HL-60/S4 (cell line): ENCODE data around the gene P3H3.

Experiments used
- in situ Hi-C: fragments of 300-500 bp; cut with MboI; formaldehyde crosslinking; loops from 2 replicates; pipeline ENCODE4 v1.14.3; 2022; ENCODE audit warnings: low sequenced_read_pairs

Gene P3H3

DNA sequence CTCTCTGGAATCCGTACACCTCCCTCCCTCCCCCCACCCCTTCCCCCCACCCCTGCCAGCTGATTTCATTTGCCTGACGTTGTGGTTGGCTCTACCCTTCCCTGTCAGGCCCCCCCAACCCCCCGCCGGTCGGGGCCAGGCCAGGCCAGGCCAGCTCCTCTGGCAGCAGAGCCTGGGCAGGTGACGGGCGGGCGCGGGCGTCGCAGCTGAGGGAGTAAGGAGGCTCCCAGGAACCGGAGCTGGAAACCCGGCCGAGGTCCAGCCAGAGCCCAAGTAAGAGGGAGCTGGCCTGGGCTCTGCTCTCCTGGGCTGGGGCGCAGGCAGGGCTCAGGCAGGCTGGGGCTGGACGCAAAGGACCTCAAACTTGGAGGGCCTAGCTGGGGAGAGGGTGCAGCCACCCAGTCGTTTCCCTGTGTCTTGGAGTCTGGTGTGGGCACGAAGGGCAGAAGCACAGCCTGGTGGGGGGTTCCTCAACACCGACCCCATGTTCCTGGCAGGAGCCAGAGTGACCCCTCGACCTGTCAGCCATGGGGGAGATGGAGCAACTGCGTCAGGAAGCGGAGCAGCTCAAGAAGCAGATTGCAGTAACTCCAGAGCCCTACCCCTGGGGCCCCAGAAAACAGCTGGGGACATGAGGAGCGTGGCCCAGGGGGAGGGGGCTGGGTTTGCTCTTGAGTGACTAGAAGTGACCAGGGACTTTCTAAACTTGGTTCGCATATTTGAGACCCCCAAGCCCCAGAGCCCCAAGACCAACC, 12.7 kb downstream of the P3H3 start, which contains the start of gene GNB3:
Gene GNB3 (plus strand): TSS at position 165 of the 755 bp plus-strand sequence. CDS start 363 bp downstream, at position 528.
- in situ Hi-C loops: no loop called here

DNA sequence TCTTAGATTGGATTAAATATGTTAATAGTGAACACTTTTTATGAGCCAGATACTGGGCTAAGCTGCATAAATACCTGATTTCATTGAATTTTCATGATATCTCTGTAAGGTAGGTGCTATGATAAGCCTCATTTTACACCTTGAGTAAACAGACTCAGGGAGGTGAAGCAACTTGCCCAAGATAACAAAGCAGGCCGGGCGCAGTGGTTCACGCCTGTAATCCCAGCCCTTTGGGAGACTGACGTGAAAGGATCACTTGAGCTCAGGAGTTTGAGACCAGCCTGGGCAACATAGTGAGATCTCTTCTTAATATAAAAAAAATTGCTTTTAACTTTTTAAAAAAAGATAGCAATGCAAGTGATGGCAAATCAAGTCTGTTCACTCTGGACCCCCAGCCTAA, 13.9 kb downstream of the P3H3 start:
- in situ Hi-C loops: no loop called here

DNA sequence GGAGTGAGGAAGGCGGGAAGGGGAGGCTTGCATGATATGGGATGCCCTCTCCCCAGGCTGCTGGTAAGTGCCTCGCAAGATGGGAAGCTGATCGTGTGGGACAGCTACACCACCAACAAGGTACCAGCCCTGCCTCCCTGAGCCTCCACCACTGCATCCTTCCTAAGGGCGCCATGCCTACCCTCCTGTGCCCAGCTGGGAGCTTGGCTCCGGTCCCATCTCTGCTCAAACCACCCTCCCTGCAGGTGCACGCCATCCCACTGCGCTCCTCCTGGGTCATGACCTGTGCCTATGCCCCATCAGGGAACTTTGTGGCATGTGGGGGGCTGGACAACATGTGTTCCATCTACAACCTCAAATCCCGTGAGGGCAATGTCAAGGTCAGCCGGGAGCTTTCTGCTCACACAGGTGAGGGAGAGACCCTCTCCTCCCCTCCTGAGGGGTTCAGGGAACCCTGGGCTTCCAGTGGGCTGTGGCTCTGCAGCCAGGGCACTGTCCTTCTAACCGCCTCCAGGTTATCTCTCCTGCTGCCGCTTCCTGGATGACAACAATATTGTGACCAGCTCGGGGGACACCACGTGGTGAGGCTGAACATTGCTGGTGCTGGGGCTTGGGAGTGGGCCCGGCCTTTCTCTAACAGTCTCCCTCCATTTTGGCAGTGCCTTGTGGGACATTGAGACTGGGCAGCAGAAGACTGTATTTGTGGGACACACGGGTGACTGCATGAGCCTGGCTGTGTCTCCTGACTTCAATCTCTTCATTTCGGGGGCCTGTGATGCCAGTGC, 15.1 kb downstream of the P3H3 start:
- in situ Hi-C loops: no loop called here

DNA sequence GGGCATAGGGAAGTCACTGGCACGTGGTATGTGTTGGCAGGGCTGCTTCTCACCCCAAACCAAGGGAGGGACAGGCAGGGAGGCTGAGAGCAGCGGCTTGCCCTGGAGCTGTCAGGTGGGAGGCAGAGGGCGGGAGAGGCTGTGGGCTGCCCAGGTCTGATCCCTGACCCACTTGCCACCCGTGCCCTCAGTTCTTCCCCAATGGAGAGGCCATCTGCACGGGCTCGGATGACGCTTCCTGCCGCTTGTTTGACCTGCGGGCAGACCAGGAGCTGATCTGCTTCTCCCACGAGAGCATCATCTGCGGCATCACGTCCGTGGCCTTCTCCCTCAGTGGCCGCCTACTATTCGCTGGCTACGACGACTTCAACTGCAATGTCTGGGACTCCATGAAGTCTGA, 17.2 kb downstream of the P3H3 start:
- in situ Hi-C loops: no loop called here

DNA sequence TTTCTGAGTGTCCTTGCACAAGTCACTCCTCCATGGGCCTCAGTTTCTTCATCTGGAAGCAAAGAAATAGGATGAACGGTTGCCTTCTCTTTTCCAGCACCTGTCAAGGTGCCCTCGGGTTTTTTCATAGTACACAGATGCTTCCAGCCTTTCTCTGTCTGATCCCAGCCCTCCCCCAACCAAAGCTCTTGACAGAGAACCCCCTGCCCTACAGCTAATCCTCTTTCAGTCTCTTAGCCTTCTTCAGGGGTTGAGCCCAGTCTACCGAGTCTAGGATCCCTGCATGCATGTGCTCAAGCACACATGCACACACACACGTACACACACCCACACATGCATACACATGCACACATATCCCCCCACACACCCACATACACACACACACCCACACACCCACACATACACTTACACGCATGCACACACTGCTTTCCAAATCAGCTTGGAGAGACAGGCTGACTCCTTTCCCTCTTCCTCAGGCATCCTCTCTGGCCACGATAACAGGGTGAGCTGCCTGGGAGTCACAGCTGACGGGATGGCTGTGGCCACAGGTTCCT, 18.2 kb downstream of the P3H3 start:
- in situ Hi-C loops: no loop called here

DNA sequence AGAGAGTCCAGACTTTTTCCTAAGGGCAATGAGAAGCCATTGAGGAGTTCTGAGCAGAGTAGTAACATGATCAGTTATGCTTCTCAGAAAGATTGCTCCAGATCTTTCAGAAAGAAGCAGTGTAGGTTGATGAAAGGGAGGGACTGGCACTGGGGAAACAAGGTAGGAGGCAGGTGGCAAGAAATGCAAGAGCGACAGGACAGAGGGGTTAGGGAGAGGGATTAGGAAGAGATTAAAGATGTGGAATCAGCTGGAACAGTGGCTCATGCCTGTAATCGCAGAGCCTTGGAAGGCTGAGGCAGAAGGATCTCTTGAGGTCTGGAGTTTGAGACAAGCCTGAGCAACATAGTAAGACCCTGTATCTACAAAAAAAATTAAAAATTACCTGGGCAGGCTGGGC, 19.5 kb downstream of the P3H3 start:
- in situ Hi-C loops: no loop called here

DNA sequence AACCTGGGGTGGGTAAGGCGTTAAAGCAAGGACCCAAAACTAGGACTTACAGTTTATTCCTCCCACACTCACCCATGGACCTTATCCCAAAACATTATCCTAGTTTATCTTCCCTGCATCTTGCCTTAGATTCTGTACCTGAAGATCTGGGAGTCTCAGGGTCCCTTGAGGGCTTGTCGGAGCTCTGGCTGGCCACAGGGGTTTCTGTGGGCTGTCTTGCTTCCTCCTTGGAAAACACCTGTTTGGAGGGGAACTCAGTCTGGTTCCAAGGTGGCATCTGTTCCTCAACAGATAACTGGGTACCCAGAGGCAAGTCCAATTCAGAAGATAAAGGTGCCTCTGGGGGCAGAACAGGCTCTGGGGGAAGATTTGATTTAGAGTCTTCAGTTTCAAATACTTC, 21.2 kb downstream of the P3H3 start:
- in situ Hi-C loops: no loop called here

DNA sequence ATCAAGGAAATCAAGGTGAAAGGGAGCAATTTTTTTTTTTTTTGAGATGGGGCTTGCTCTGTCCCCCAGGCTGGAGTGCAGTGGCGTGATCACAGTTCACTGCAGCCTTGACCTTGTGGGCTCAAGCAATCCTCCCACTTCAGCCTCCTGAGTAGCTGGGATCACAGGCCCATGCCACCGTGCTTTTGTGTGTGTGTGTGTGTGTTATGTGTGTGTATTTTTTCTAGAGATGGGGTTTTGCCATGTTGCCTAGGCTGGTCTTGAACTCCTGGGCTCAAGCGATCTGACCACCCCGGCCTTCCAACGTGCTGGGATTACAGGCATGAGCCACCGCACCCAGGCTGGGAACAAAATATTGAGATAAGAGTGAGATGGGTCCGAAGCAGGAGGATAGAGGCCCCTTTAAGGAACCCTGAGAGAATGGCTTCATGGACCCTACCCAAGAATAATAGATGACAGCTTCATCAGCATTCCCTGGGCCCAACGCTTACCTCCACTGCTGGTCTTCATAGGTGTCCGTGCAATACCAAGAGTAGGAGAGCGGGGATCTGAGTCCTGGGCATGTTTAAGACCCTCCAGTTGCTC, 21.9 kb downstream of the P3H3 start:
- in situ Hi-C loops: no loop called here

DNA sequence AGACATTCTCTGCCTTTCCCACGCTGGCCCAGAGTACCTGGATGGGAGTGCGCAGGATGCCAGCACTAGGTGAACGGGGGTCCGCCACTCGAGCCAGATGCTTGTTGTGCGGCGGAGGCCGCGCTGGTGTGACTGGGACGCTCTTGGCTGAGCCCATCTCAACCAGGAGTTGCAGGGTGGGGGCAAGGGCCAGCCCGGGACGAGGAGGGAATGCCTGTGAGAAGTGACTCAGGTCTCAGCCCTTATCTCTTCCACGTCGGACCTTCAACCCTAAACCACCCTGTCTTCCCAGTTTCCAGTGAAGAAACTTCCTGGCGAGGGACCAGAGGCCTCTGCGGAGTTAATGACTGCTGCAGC, 22.6 kb downstream of the P3H3 start:
- in situ Hi-C loops: no loop called here

DNA sequence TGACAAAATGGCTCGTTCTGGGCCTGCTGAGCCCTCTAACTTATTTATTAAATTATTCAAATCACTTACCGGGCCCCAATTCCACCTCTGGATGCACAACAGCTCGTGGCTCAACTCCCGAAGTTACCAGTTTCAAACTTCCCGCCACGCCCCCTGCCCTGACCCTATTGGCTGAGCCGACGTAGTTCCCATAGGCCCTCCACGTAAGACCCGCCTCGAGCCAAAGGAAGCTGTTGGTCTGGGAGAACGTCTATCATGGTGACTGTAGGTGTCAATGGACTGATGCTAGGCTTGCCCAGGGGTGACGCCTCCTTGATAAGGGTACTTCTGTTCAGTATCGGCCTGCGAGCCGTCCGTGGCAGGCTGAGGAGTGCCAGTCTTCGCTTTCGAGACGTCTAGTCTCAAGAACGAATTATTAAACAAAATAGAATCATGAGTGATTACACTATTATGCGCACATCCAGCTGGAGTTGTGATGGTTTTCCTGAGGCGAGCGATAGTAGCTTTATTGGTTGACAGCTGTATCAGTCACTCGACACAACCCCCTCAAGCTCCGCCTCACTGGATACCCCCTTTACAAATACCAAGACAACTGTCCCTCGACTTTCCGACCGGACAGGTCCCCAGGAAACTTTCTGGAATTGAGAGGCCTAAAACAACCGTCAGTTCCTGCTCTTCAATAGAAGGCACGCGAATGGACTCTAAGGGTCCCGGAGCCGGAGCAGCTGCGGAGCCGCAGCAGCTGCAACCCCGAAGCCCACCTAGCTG, 23.1 kb downstream of the P3H3 start, which contains the start of gene CDCA3:
Gene CDCA3 (minus strand): TSS at position 134 of the 768 bp plus-strand sequence. CDS start 334 bp downstream, outside the sequence.
- in situ Hi-C loops: no loop called here

DNA sequence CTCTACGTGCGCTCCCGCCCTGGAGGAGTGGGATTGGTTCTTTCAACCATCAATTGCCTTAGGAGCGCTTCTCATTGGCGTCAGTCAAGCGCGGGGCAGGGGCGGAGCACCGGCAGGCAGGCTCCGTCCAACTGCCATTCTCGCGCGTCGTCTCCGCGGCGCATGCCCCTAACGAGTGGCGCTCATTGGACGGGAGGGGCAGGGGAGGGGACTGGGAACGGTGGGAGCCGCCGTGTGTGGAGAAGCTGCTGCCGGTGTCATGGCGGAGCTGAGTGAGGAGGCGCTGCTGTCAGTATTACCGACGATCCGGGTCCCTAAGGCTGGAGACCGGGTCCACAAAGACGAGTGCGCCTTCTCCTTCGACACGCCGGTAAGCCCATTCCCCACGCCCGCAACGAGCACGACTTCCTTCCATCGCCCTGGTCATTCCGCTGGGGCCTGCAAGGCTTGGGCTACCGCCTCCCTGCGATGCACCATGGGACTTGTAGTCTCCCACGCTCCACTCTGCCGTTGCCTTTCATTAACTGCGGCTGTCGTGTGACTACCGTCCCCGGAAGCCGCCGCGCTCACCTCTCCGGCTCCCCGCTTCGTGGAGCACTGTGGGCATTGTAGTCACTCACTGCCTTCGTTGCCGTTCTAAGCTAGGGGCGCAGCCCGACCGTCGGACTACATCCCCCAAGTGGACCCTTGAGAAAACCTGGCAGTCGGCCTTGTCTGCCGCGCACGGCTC, 23.9 kb downstream of the P3H3 start, which contains the start of gene USP5:
Gene USP5 (plus strand): TSS at position 230 of the 730 bp plus-strand sequence. CDS start 30 bp downstream, at position 260.
- in situ Hi-C loops: no loop called here

DNA sequence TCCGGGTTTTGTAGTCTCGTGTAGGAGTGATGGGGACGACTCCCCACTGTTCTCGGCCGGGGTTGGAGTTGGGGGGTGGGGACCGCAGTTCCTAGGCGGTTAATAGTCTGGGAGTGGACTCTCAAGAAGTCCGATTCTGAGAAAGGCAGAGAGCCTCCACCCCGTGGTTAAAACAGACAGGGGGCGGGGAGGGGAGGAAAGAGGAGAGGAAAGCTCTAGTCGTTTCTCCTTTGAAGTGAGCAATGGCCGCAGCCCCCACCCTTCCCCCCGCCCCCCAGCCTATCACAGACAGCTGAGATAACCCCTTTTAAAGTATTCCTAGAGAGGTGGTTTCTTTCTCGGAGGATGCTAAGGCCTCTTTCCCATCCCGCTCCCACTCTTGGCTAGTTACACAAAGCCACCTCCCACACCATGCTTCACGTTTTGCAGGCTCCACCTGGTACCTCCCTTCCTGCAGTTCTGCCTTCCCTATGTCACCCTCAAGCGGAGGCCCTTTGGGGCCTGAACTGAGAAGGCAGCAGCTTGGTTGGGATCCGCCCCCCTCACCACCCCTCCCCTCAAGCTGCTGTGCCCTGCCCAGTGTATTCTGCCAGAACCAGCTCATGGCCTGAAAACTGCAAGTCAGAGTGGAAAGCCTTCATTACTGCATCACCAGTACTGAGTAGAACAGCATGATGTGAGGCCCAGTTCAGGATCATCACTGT, 24.6 kb downstream of the P3H3 start:
- in situ Hi-C loops: no loop called here

DNA sequence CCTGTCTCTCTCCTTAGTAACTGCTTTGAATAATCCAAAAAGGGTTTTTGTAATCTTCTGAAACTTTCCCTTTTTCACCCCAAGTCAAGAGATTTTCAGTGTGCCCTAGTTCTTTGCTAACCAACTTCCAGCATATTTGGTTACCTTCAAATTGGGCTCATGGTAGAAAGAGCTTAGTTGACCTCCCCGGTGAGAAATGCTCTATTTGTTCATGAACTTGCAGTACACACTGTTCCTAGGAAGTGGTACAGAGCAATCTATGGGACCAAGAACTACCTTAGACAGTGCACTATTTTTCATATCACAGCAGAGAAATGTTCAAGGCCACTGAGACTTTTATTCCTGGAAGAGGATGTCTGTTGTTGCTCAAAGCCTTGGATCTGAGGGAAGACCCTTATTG, 25.4 kb downstream of the P3H3 start:
- in situ Hi-C loops: no loop called here

DNA sequence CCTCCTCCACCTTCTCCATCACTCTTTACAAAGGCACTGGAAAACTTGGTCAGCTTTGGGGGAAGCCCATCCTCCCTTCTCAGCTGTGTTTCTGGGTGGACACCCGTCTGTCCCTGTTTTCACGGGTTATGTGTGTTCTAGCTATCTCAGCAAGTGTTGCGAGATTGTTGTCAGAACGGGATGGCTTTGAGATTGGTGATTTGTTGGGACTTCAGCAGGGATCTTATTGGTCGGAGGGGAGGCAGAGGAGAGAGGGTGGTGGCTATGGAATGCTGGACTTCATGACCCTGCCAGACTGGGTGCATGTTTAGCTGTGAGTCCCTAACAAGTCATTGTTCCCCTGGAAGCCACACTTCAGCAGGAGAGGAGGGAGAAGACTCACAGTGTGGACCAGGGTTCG, 25.8 kb downstream of the P3H3 start:
- in situ Hi-C loops: no loop called here

DNA sequence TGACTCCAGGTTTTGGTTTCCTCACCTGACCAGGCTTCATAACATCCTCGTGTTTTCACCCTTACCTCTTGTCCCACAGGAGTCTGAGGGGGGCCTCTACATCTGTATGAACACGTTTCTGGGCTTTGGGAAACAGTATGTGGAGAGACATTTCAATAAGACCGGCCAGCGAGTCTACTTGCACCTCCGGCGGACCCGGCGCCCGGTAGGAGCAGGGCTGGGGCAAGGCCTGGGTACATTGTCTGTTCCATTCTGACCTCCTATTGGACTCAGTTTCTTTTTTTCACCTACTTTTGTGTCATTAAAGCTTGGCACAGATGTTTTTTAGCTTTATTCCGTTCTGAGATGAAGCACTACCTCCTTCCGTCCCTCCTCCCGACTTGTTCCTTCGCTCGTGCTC, 27.1 kb downstream of the P3H3 start:
- in situ Hi-C loops: no loop called here

DNA sequence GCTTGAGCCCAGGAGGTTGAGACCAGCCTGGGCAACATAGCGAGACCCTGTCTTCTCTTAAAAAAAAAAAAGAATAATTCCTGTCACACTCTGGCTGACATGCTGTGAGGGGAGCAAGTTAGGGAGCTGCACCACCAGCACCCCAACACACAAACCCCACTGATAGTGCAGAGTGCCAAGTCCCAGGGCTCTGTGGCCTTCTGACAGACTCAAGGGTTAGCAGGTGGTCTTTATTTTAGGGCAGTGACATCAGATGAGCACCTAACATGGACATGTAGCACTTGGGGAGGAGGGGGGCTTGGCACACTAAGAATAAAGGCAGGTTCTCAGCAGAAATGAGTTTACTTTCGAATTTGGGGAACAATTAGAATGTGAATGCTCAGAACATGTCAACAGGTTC, 30.6 kb downstream of the P3H3 start:
- in situ Hi-C loops: no loop called here

DNA sequence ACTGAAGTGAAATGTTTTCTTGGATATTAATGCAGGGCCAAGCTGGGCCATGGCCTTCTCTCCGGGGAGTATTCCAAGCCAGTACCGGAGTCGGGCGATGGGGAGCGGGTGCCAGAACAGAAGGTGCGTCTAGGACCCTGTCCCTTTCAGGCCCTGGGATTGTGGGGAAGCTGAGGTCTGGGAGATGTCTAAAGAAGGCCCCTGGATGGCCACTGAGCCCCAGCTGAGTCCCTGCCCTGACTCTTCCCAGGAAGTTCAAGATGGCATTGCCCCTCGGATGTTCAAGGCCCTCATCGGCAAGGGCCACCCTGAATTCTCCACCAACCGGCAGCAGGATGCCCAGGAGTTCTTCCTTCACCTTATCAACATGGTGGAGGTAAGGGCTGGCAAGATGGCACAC, 31.9 kb downstream of the P3H3 start:
- in situ Hi-C loops: no loop called here

DNA sequence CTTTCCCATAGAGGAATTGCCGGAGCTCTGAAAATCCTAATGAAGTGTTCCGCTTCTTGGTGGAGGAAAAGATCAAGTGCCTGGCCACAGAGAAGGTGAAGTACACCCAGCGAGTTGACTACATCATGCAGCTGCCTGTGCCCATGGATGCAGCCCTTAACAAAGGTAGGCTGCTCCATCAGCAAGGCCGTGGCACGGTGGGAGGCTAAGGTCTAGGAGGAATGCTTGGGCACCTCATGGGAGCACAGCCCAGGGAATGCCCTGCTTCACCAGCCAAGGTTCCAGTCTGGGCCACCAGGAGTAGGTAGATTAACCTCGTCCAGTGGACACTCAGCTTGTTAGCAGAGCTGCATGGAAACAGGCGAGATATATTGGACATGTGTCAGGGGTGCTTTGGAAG, 32.7 kb downstream of the P3H3 start:
- in situ Hi-C loops: no loop called here

DNA sequence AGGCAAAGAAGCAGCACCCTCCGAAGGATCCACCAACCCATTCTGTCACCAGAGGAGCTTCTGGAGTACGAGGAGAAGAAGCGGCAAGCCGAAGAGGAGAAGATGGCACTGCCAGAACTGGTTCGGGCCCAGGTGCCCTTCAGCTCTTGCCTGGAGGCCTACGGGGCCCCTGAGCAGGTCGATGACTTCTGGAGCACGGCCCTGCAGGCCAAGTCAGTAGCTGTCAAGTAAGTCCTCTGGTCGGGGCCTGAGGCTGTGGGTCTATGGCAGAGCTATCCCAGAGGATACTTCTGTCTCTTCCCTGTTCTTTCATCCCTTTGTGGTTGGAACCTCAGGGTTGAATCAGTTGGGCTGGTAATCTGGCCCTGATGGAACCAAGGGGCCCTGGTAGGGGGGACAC, 33.2 kb downstream of the P3H3 start:
- in situ Hi-C loops: no loop called here
